ENCODE measurements around the gene CCDC158.

DNA sequence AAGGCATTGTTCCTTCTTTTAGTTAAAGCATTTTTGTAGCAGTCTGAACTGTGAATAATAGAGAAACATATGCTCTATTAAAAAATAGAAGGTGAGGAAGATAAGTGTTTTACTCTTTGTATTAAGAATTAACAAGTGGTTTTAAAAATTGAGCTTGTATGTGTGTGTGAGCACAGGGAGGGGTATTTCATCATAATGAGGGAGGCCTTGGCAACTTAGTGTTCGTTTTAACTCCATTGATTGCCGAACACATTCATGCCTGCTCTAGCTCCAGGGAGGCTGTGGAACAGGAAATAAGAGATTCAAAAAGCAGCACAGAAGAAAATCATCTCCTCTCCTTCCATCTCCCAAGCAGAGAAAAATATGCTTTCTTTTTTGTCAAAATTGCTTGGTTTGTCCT lies 28.9 kb upstream of the CCDC158 start:
- TF ChIP-seq, protein P1, sequence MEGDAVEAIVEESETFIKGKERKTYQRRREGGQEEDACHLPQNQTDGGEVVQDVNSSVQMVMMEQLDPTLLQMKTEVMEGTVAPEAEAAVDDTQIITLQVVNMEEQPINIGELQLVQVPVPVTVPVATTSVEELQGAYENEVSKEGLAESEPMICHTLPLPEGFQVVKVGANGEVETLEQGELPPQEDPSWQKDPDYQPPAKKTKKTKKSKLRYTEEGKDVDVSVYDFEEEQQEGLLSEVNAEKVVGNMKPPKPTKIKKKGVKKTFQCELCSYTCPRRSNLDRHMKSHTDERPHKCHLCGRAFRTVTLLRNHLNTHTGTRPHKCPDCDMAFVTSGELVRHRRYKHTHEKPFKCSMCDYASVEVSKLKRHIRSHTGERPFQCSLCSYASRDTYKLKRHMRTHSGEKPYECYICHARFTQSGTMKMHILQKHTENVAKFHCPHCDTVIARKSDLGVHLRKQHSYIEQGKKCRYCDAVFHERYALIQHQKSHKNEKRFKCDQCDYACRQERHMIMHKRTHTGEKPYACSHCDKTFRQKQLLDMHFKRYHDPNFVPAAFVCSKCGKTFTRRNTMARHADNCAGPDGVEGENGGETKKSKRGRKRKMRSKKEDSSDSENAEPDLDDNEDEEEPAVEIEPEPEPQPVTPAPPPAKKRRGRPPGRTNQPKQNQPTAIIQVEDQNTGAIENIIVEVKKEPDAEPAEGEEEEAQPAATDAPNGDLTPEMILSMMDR (IDR thresholded peaks at IDR 0.05) = no peak
- TF ChIP-seq POLR2A (IDR thresholded peaks at IDR 0.05) = no peak
